Thyroid gland (tissue), 4 donors: ENCODE data around the gene GRIN2D. TPM values are rescaled to one million over a fixed set of nuclear protein-coding genes. Genes with fewer than 3 reads are reported as not detected.

Source experiments
- DNase-seq, 2 donors: peaks; one replicate each; pipeline ENCODE4 v3.0.0-alpha.2; 2019
- H3K27ac ChIP-seq, 3 donors: fragments of 200-600 bp; sonication (generic); 1 replicate in 2 of 3; 2 replicates in 1 of 3; pipeline ENCODE4 v1.5.1; 2016 to 2019; ENCODE audit warnings: mild to moderate bottlenecking in 1 of 3, moderate library complexity in 1 of 3
- H3K27me3 ChIP-seq: fragments of 200-600 bp; sonication (generic); one replicate; pipeline ENCODE4 v1.5.1; 2019
- H3K36me3 ChIP-seq, 2 donors: fragments of 200-600 bp; sonication (generic); one replicate each; pipeline ENCODE4 v1.5.1; 2016 to 2019
- H3K4me1 ChIP-seq, 2 donors: fragments of 200-600 bp; sonication (generic); one replicate each; pipeline ENCODE4 v1.5.1; 2017 to 2019
- H3K4me3 ChIP-seq, 3 donors: fragments of 200-600 bp; sonication (generic); replicated peaks in 1 of 3; 1 replicate in 2 of 3; 2 replicates in 1 of 3; pipeline ENCODE4 v1.5.1; 2016; ENCODE audit warnings: mild to moderate bottlenecking in 1 of 3
- H3K9me3 ChIP-seq: fragments of 200-600 bp; sonication (generic); one replicate; pipeline ENCODE4 v1.5.1; 2017
- CTCF ChIP-seq, 6 experiments: fragments of 200-600 bp in 3 of 6; fragments of 450-650 bp in 3 of 6; sonication (generic) in 3 of 6; IDR thresholded peaks; one replicate each; pipeline ENCODE4 v1.5.1; 2016 to 2019; ENCODE audit warnings: antibody characterized with exemption in 6 of 6, mild to moderate bottlenecking in 2 of 6, inconsistent platforms in 1 of 6, moderate library complexity in 1 of 6
- POLR2A ChIP-seq, 2 donors: fragments of 450-650 bp; IDR thresholded peaks; one replicate each; pipeline ENCODE4 v1.6.1; 2017; ENCODE audit warnings: antibody characterized with exemption in 2 of 2, mild to moderate bottlenecking in 2 of 2, moderate library complexity in 1 of 2
- WGBS, 2 donors: methylation state at CpG; one replicate each; pipeline ENCODE4 v1.1.5; 2017; 5-methylcytosine and 5-hydroxymethylcytosine counted together
- intact Hi-C: fragments of 100-400 bp; cut with DNase I; formaldehyde crosslinking; loops from one replicate; pipeline ENCODE4 v1.15.1; 2023
- total RNA-seq, 4 donors: library from RNA; depleted of rRNA; stranded (reverse); fragments of >200 nt; gene quantifications; one replicate each; pipeline ENCODE4 v1.2.3, GENCODE V29; 2016

The GRIN2D gene
- total RNA-seq, 4 donors from 2014 or later = 0.56 to 2.2 (median 0.84) TPM

- Histone ChIP-seq H3K4me3 (no peak overlapping the region), H3K9me3 (no peaks in the 10 kb centered on the region), H3K27ac (no peak overlapping the region), H3K4me1 (peaks cover 19 to 20% of the 10 kb centered on the region in 2 donors), H3K36me3 (peaks cover 0 to under 1% of the 10 kb centered on the region in 2 donors), H3K27me3 (no peaks in the 10 kb centered on the region)
- 64 to 75% methylated on average over 21 to 41 of the region's 94 CpGs for WGBS, 2 donors
- DNase-seq = no peak
- intact Hi-C loops = loop anchor here (10.0 kb wide), 1 partner anchor 48 kb away; the partner anchor contains the start of genes GRIN2D and KDELR1
- TF ChIP-seq POLR2A (IDR thresholded peaks at IDR 0.05) = no peak
Observed at GRCh38 chr19:48442116-48443035, 48.9 kb downstream of the GRIN2D start.

GRCh38 chr19:48443256-48443655, 49.8 kb downstream of the GRIN2D start:
- no peaks in the 10 kb centered on the region for H3K9me3 ChIP-seq
- TF ChIP-seq CTCF (IDR thresholded peaks at IDR 0.05) (no peak), POLR2A (IDR thresholded peaks at IDR 0.05) (no peak)
- 4 to 25% methylated on average over 28 to 43 of the region's 60 CpGs for WGBS, 2 donors
- H3K36me3 ChIP-seq = peaks cover 5 to 9% of the 10 kb centered on the region in 2 donors
- intact Hi-C loops = loop anchor here (10.0 kb wide), 1 partner anchor 48 kb away; the partner anchor contains the start of genes GRIN2D and KDELR1
- H3K27me3 ChIP-seq = no peaks in the 10 kb centered on the region
- no peak overlapping the region for H3K27ac ChIP-seq
- peak overlapping the region in 1 of 3 donors; percentile 38 for H3K4me3 ChIP-seq
- peak; percentile 52 to 59 for DNase-seq
- peaks cover 19 to 20% of the 10 kb centered on the region in 2 donors for H3K4me1 ChIP-seq

Other genes with a start within 250 kb of the GRIN2D start
- gene LIG1, start 223.3 kb upstream of the GRIN2D start, total RNA-seq = 10 to 100 TPM; 17.7 to 33.3 (median 26.7) TPM
- 1 to 10 TPM; 4.2 to 6.1 (median 5.4) TPM for gene ZSWIM9, start 223.0 kb upstream of the GRIN2D start, total RNA-seq
- 10 to 100 TPM; 37.0 to 58.9 (median 57.7) TPM for gene CARD8, start 137.8 kb upstream of the GRIN2D start, total RNA-seq
- 10 to 100 TPM in 1 of 4 donors, 1 to 10 TPM in 3; 5.3 to 11.7 (median 6.1) TPM for gene ZNF114, start 123.6 kb upstream of the GRIN2D start, total RNA-seq
- gene EMP3, start 68.1 kb upstream of the GRIN2D start, total RNA-seq = 10 to 100 TPM; 14.0 to 19.3 (median 14.9) TPM
- 10 to 100 TPM in 1 of 4 donors, 1 to 10 TPM in 3; 6.3 to 12.6 (median 9.2) TPM for gene TMEM143, start 29.7 kb upstream of the GRIN2D start, total RNA-seq
- gene SYNGR4, start 29.3 kb upstream of the GRIN2D start, total RNA-seq = not detected
- 100 to 1,000 TPM; 121 to 160 (median 141) TPM for gene KDELR1, start 2.1 kb upstream of the GRIN2D start, total RNA-seq
- 10 to 100 TPM; 22.4 to 40.5 (median 29.1) TPM for gene GRWD1, start 52.3 kb downstream of the GRIN2D start, total RNA-seq
- 1 to 10 TPM; 1.2 to 1.9 (median 1.4) TPM for gene KCNJ14, start 61.9 kb downstream of the GRIN2D start, total RNA-seq
- 100 to 1,000 TPM in 2 of 4 donors, 10 to 100 TPM in 2; 91.6 to 232 (median 139) TPM for gene CYTH2, start 75.7 kb downstream of the GRIN2D start, total RNA-seq
- gene LMTK3, start 118.2 kb downstream of the GRIN2D start, total RNA-seq = 1 to 10 TPM; 3.0 to 7.1 (median 4.6) TPM
- under 1 TPM in 3 of 4 donors, not detected in 1; 0.54 to 0.88 (median 0.78) TPM for gene SULT2B1, start 158.5 kb downstream of the GRIN2D start, total RNA-seq
- gene SPACA4, start 213.1 kb downstream of the GRIN2D start, total RNA-seq = under 1 TPM in 1 of 4 donors, not detected in 3; 0.67 TPM
- not detected for gene FAM83E, start 221.4 kb downstream of the GRIN2D start, total RNA-seq
- 1,000 to 10,000 TPM; 1,845 to 2,426 (median 1,951) TPM for gene RPL18, start 225.5 kb downstream of the GRIN2D start, total RNA-seq
- 10 to 100 TPM; 17.1 to 45.4 (median 31.4) TPM for gene SPHK2, start 225.8 kb downstream of the GRIN2D start, total RNA-seq
- 10 to 100 TPM; 18.9 to 32.8 (median 25.1) TPM for gene DBP, start 243.7 kb downstream of the GRIN2D start, total RNA-seq